GM23338 (cell line): Measurements from ENCODE around the gene PDE10A.

ENCODE experiments used
- CREB1 ChIP-seq: fragments of 250-450 bp; sonication (Bioruptor Pico); IDR thresholded peaks from 2 replicates; pipeline ENCODE4 v1.5.0; 2020; ENCODE audit warnings: low read depth, mild to moderate bottlenecking, moderate library complexity
- CTCF ChIP-seq, 2 experiments: fragments of 200-600 bp in 1 of 2; sonication (generic) in 1 of 2; conservative IDR thresholded peaks; 2 replicates each; pipeline versions ENCODE4 v1.5.1 to v1.6.1; 2016 to 2017; ENCODE audit warnings: antibody characterized with exemption in 2 of 2, low read depth in 2 of 2, mild to moderate bottlenecking in 2 of 2, moderate library complexity in 1 of 2
- EZH2 ChIP-seq: fragments of 200-600 bp; sonication (generic); IDR thresholded peaks from one replicate; pipeline ENCODE4 v1.8.0; 2017; ENCODE audit warnings: antibody characterized with exemption, mild to moderate bottlenecking, low read depth; ENCODE audit not compliant: unreplicated experiment
- EZH2phosphoT487 ChIP-seq: fragments of 200-600 bp; sonication (generic); IDR thresholded peaks from one replicate; pipeline ENCODE4 v1.8.1; 2018; ENCODE audit warnings: antibody characterized with exemption; ENCODE audit not compliant: unreplicated experiment
- JUNB ChIP-seq: IDR thresholded peaks from one replicate; pipeline ENCODE4 v1.6.1; 2016; ENCODE audit warnings: antibody characterized with exemption; ENCODE audit not compliant: unreplicated experiment
- POLR2AphosphoS5 ChIP-seq: IDR thresholded peaks from 2 replicates; pipeline ENCODE4 v1.6.1; 2016; ENCODE audit warnings: antibody characterized with exemption, low read depth
- REST ChIP-seq: IDR thresholded peaks from one replicate; pipeline ENCODE4 v1.6.1; 2018; ENCODE audit warnings: antibody characterized with exemption; ENCODE audit not compliant: unreplicated experiment

- TF ChIP-seq REST (no peak), CTCF (conservative IDR thresholded peaks at IDR 0.05; ENCODE audit: low read depth in 2 of 2) (no peak), EZH2phosphoT487 (no peak), POLR2AphosphoS5 (no peak), JUNB (no peak), EZH2 (no peak), CREB1 (CRISPR knock-in tag) (no peak)
Measured at GRCh38 chr6:165453395-165453794, 209.6 kb downstream of the PDE10A start.
